OCI-LY3 (cell line): Measurements from ENCODE around the gene PLXNB1.

ENCODE experiments used
- CTCF ChIP-seq: fragments of 200-600, 300-600 bp; sonication (generic); IDR thresholded peaks from 2 replicates; pipeline ENCODE4 v1.5.1; 2014; ENCODE audit warnings: antibody characterized with exemption, low read length, low read depth
- EZH2phosphoT487 ChIP-seq: fragments of 200-600 bp; shearing (Covaris generic); IDR thresholded peaks from 2 replicates; pipeline ENCODE4 v1.6.1; 2018; ENCODE audit warnings: antibody characterized with exemption, mixed run types, low read depth

GRCh38 chr3:48397767-48398681 lies 31.9 kb downstream of the PLXNB1 start:
- TF ChIP-seq CTCF (no peak), EZH2phosphoT487 (no peak)
